Smooth muscle cell of trachea (primary cell): ENCODE results near the gene TYSND1. TPM values are rescaled to one million over a fixed set of nuclear protein-coding genes. Genes with fewer than 3 reads are reported as not detected.

ENCODE experiments used
- total RNA-seq: library from RNA; depleted of rRNA; stranded (reverse); fragments of >200 nt; gene quantifications from 2 replicates; pipeline ENCODE4 v1.2.1, GENCODE V29; 2014

TYSND1 gene
- 12.1 and 19.0 TPM in 2 replicates for total RNA-seq

GRCh38 chr10:70146489-70147258, at the start of gene TYSND1:
TYSND1 (minus strand) TSS chr10:70146700; CDS start chr10:70146586, 114 bp downstream.

GRCh38 chr10:70132098-70133029, 14.1 kb downstream of the TYSND1 start, which contains the start of gene AIFM2:
AIFM2 (minus strand) TSS chr10:70132825; CDS start chr10:70124084, 8,741 bp downstream.

Other genes with a start within 250 kb of the TYSND1 start
- gene MACROH2A2, start 93.9 kb downstream of the TYSND1 start, total RNA-seq = 11.4 and 12.2 TPM in 2 replicates
- 9.7 and 9.8 TPM in 2 replicates for gene AIFM2, start 13.9 kb downstream of the TYSND1 start, total RNA-seq
- 205 and 241 TPM in 2 replicates for gene SAR1A, start 23.8 kb upstream of the TYSND1 start, total RNA-seq
- gene PPA1, start 86.7 kb upstream of the TYSND1 start, total RNA-seq = 248 and 281 TPM in 2 replicates
- gene NPFFR1, start 137.3 kb upstream of the TYSND1 start, total RNA-seq = under 0.01 TPM in 1 of 2 replicates, not detected in the other
- 11.6 and 14.9 TPM in 2 replicates for gene LRRC20, start 235.9 kb upstream of the TYSND1 start, total RNA-seq